Ascending aorta (tissue), 2 donors: ENCODE data around the gene NFE2L1. TPM values are rescaled to one million over a fixed set of nuclear protein-coding genes. Genes with fewer than 3 reads are reported as not detected.
"Not testable (repeated sequence)": the region's sequence is repeated elsewhere in the genome, so short reads cannot be mapped to it uniquely, and the experiment has no call there.

Experiments used
- DNase-seq, 2 donors: peaks; one replicate each; pipeline ENCODE4 v3.0.0-alpha.2; 2019; ENCODE audit warnings: low spot score in 2 of 2
- H3K27ac ChIP-seq, 2 donors: fragments of 200-600 bp; sonication (generic); one replicate each; pipeline ENCODE4 v1.5.1; 2016 to 2017; ENCODE audit warnings: mild to moderate bottlenecking in 1 of 2
- H3K27me3 ChIP-seq: fragments of 200-600 bp; sonication (generic); one replicate; pipeline ENCODE4 v1.5.1; 2017
- H3K36me3 ChIP-seq, 2 donors: fragments of 200-600 bp; sonication (generic); one replicate each; pipeline ENCODE4 v1.5.1; 2016
- H3K4me1 ChIP-seq, 2 donors: fragments of 200-600 bp; sonication (generic); one replicate each; pipeline ENCODE4 v1.5.1; 2016 to 2017; ENCODE audit warnings: mild to moderate bottlenecking in 1 of 2
- H3K4me3 ChIP-seq, 2 donors: fragments of 200-600 bp; sonication (generic); one replicate each; pipeline ENCODE4 v1.5.1; 2016 to 2017; ENCODE audit warnings: mild to moderate bottlenecking in 1 of 2
- H3K9me3 ChIP-seq, 2 donors: fragments of 200-600 bp; sonication (generic); one replicate each; pipeline ENCODE4 v1.5.1; 2016
- intact Hi-C: fragments of 100-400 bp; cut with DNase I; formaldehyde crosslinking; loops from one replicate; pipeline ENCODE4 v1.15.1; 2023
- total RNA-seq: library from RNA; depleted of rRNA; stranded (reverse); fragments of >200 nt; gene quantifications from one replicate; pipeline ENCODE4 v1.1.0, GENCODE V29; 2016
- TF ChIP-seq, protein P1 (sequence below), 3 experiments: fragments of 200-600 bp in 2 of 3; fragments of 450-650 bp in 1 of 3; sonication (generic) in 2 of 3; IDR thresholded peaks; one replicate each; pipeline ENCODE4 v1.5.1; 2016 to 2019; ENCODE audit warnings: antibody characterized with exemption in 3 of 3, mild to moderate bottlenecking in 1 of 3, moderate library complexity in 1 of 3

NFE2L1 gene
- total RNA-seq, 1 donor from 2014 or later: 114 TPM

DNA sequence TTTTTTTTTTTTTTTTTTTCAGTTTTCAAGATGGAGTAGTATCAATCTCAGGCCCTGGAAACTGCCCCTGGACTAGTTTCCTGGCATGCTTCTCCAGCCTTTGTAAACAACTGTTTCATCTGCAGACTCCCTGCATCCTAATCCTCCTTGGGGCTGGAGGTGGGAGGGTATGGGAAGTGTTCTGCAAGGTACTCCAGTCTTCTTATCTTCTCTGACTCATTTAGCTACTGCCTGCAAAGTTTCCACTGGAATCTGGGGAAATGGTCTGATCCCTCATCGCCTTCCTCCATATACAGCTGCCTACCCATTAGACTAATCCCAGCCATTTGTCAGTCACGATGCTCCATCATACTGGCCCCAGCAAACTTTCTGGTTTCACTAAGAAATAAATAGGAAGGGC, 32.0 kb upstream of the NFE2L1 start:
- TF ChIP-seq, protein P1, sequence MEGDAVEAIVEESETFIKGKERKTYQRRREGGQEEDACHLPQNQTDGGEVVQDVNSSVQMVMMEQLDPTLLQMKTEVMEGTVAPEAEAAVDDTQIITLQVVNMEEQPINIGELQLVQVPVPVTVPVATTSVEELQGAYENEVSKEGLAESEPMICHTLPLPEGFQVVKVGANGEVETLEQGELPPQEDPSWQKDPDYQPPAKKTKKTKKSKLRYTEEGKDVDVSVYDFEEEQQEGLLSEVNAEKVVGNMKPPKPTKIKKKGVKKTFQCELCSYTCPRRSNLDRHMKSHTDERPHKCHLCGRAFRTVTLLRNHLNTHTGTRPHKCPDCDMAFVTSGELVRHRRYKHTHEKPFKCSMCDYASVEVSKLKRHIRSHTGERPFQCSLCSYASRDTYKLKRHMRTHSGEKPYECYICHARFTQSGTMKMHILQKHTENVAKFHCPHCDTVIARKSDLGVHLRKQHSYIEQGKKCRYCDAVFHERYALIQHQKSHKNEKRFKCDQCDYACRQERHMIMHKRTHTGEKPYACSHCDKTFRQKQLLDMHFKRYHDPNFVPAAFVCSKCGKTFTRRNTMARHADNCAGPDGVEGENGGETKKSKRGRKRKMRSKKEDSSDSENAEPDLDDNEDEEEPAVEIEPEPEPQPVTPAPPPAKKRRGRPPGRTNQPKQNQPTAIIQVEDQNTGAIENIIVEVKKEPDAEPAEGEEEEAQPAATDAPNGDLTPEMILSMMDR (IDR thresholded peaks at IDR 0.05): no peak
- Histone ChIP-seq H3K27ac (no peak overlapping the region), H3K27me3 (no peaks in the 10 kb centered on the region), H3K4me1 (peaks cover 4 to 10% of the 10 kb centered on the region in 2 donors), H3K4me3 (no peak overlapping the region), H3K36me3 (no peaks in the 10 kb centered on the region), H3K9me3 (no peaks in the 10 kb centered on the region)
- intact Hi-C loops: no loop called here
- DNase-seq: no peak

DNA sequence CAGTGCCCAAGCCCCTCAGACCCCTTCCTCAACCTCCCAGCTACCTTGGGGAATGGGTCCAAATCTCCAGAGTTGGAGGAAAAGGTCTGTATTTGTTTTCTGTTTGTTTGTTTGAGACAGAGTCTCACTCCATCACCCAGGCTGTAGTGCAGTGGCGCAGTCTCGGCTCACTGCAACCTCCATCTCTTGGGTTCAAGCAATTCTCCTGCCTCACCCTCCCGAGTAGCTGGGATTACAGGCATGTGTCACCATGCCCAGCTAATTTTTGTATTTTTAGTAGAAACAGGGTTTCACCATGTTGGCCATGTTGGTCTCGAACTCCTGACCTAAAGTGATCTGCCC, 30.4 kb upstream of the NFE2L1 start:
- not testable (repeated sequence) for H3K4me1 ChIP-seq, H3K9me3 ChIP-seq, H3K4me3 ChIP-seq, H3K36me3 ChIP-seq, H3K27ac ChIP-seq, H3K27me3 ChIP-seq, DNase-seq
- intact Hi-C loops: loop anchor here (1.0 to 2.0 kb wide), 2 partner anchors 39 to 69 kb away; no protein-coding TSS in a partner anchor

- Histone ChIP-seq H3K36me3 (no peaks in the 10 kb centered on the region), H3K9me3 (no peaks in the 10 kb centered on the region), H3K4me3 (no peak overlapping the region), H3K4me1 (peaks cover 17 to 31% of the 10 kb centered on the region in 2 donors), H3K27ac (no peak overlapping the region), H3K27me3 (no peaks in the 10 kb centered on the region)
- intact Hi-C loops: loop anchor here (2.0 to 5.0 kb wide), 3 partner anchors 51 to 180 kb away; partner anchors contain the start of genes CDK5RAP3 and SCRN2
- DNase-seq: no peak
- TF ChIP-seq, protein P1 (IDR thresholded peaks at IDR 0.05): no peak
Measured at GRCh38 chr17:48021934-48022333, 26.2 kb upstream of the NFE2L1 start.

DNA sequence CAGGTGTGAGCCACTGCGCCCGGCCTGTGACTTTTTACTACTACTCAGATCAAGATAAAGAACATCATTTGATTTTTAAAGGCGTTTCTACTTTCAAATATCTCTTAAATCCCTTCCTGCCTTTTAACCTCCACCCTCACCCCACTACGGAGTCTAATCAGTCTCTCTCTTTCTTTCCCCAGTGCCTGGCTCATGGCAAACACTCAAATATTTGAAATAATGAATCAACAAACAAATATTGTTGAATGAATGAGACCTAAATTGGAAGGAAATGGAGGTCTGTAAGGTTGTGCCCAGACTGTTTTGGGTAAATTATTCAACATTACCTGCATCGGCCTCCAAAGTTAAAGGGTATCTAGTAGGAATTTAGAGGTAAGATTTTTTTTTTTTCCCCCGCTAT, 25.3 kb upstream of the NFE2L1 start:
- H3K27ac ChIP-seq: peak overlapping the region in 1 of 2 donors; percentile 86
- no peaks in the 10 kb centered on the region for H3K9me3 ChIP-seq
- H3K4me1 ChIP-seq: peaks cover 17 to 31% of the 10 kb centered on the region in 2 donors
- no peaks in the 10 kb centered on the region for H3K27me3 ChIP-seq
- TF ChIP-seq, protein P1 (IDR thresholded peaks at IDR 0.05): no peak
- no peaks in the 10 kb centered on the region for H3K36me3 ChIP-seq
- DNase-seq: no peak
- H3K4me3 ChIP-seq: peak overlapping the region in 1 of 2 donors; percentile 63
- intact Hi-C loops: loop anchor here (2.0 to 5.0 kb wide), 3 partner anchors 52 to 181 kb away; partner anchors contain the start of genes CDK5RAP3 and SCRN2

DNA sequence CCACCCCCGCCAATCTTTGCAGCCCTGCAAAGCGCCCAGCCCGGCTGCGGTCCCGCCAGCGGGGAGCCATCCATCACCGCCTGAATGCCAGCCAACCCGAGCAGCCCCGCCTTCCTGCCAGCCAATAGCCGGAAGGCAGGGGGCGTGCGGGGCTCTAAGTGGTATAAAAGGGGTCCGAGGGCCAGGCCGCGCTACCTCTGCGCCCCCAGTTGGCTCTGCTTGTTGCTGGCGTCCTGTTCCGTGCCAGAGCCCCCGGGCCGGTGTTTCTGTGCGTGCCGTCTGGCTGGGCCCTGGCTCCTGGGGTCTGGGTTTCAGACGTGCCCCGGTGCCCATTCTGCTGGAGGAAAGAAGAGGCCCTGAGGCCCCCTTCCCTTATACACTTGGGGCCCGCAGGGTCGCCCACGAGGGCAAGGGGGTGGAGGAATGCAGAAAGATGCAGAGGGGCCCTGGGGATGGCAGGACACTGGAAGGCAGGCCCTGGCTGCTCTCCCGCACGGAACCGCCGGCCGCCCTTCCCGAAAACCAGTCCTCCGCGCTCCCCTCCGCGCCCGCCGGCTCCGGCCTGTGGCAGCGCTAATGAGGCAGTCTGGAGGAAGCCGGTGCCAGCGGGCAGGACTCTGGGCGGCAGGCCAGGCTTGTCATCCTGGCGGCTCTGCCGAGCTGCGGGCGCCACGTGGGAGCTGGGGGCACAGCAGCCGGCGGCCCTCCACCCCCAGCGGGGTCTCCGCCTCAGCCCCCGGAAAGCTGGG, 24.6 kb upstream of the NFE2L1 start:
- H3K36me3 ChIP-seq: no peaks in the 10 kb centered on the region
- H3K27me3 ChIP-seq: no peaks in the 10 kb centered on the region
- intact Hi-C loops: loop anchor here (2.0 to 5.0 kb wide), 3 partner anchors 53 to 181 kb away; partner anchors contain the start of genes CDK5RAP3 and SCRN2
- TF ChIP-seq, protein P1 (IDR thresholded peaks at IDR 0.05): peak; percentile 29 to 54 (median 44)
- DNase-seq: peak; percentile 56 to 94
- peak overlapping the region; percentile 77 to 86 for H3K27ac ChIP-seq
- H3K4me1 ChIP-seq: peaks cover 17 to 31% of the 10 kb centered on the region in 2 donors
- no peaks in the 10 kb centered on the region for H3K9me3 ChIP-seq
- H3K4me3 ChIP-seq: peak overlapping the region; percentile 61 to 63
